Endodermal cell (in vitro differentiated cells): ENCODE measurements around the gene POLE2. TPM values are rescaled to one million over a fixed set of nuclear protein-coding genes. Genes with fewer than 3 reads are reported as not detected.

Source experiments
- DNase-seq: peaks from one replicate; pipeline ENCODE4 v3.0.0-alpha.2; 2017
- H3K27ac ChIP-seq: 2 replicates; pipeline ENCODE4 v1.5.1; 2013; ENCODE audit warnings: mild to moderate bottlenecking, low read depth, low read length, moderate library complexity
- H3K27me3 ChIP-seq: 2 replicates; pipeline ENCODE4 v1.6.1; 2013; ENCODE audit warnings: mild to moderate bottlenecking, low read length, moderate library complexity; ENCODE audit not compliant: insufficient read depth, control insufficient read depth, poor library complexity, severe bottlenecking
- H3K36me3 ChIP-seq: 2 replicates; pipeline ENCODE4 v1.7.0; 2013; ENCODE audit warnings: mild to moderate bottlenecking, low read length, moderate library complexity; ENCODE audit not compliant: control insufficient read depth, insufficient read depth
- H3K4me1 ChIP-seq: one replicate; pipeline ENCODE4 v1.7.0; 2013; ENCODE audit warnings: low read length; ENCODE audit not compliant: control insufficient read depth, insufficient read depth
- H3K4me3 ChIP-seq: 2 replicates; pipeline ENCODE4 v1.5.1; 2013; ENCODE audit warnings: mild to moderate bottlenecking, low read length, moderate library complexity
- H3K9ac ChIP-seq: 2 replicates; pipeline ENCODE4 v1.6.1; 2013; ENCODE audit warnings: mild to moderate bottlenecking, low read length, moderate library complexity; ENCODE audit not compliant: poor library complexity, severe bottlenecking; ENCODE audit errors: extremely low read depth
- H3K9me3 ChIP-seq: 2 replicates; pipeline ENCODE4 v1.6.1; 2013; ENCODE audit warnings: mild to moderate bottlenecking, low read length, moderate library complexity; ENCODE audit not compliant: control insufficient read depth
- H3K27ac Mint-ChIP-seq: 2 replicates; pipeline ENCODE4 v1.8.0; 2020; ENCODE audit warnings: mixed read lengths
- H3K27me3 Mint-ChIP-seq: 2 replicates; pipeline ENCODE4 v1.8.0; 2021; ENCODE audit warnings: mild to moderate bottlenecking, mixed read lengths; ENCODE audit not compliant: insufficient read depth
- H3K36me3 Mint-ChIP-seq: 2 replicates; pipeline ENCODE4 v1.8.0; 2020; ENCODE audit warnings: low read depth, mixed read lengths
- H3K4me1 Mint-ChIP-seq: 2 replicates; pipeline ENCODE4 v1.8.0; 2020; ENCODE audit warnings: mixed read lengths
- H3K4me3 Mint-ChIP-seq: 2 replicates; pipeline ENCODE4 v1.8.0; 2020; ENCODE audit warnings: mild to moderate bottlenecking, moderate library complexity, mixed read lengths
- H3K9me3 Mint-ChIP-seq: 2 replicates; pipeline ENCODE4 v1.8.0; 2020; ENCODE audit warnings: mild to moderate bottlenecking, mixed read lengths
- CTCF ChIP-seq: fragments of 200-600 bp; sonication (generic); conservative IDR thresholded peaks from 2 replicates; pipeline ENCODE4 v1.5.0; 2021; ENCODE audit warnings: antibody characterized with exemption, mild to moderate bottlenecking
- WGBS, 2 experiments: methylation state at CpG; one replicate each; pipeline versions ENCODE4 v1.1.5 to v1.1.7; 2013; ENCODE audit warnings: missing lambda C conversion rate in 2 of 2, mixed read lengths in 1 of 2; ENCODE audit not compliant: insufficient coverage in 1 of 2, insufficient read length in 1 of 2; 5-methylcytosine and 5-hydroxymethylcytosine counted together
- total RNA-seq, 2 donors: library from RNA; stranded (reverse); fragmentation: NEBNext Ultra II Directional in 1 of 2; extraction: Animal tissue kit (Norgen Biotek cat#: 25700) in 1 of 2; gene quantifications; 2 replicates in 1 of 2; 3 replicates in 1 of 2; pipeline ENCODE4 v1.2.1, GENCODE V29; 2021

Gene POLE2
- total RNA-seq, 2 donors from 2014 or later: 25.5 to 33.6 TPM

GRCh38 chr14:49686425-49686824 is 1.6 kb downstream of the POLE2 start:
- Mint-ChIP-seq H3K27me3 (peaks cover 8% of the 10 kb centered on the region), H3K4me1 (peaks cover 4% of the 10 kb centered on the region), H3K9me3 (no peaks in the 10 kb centered on the region), H3K4me3 (peak overlapping the region; percentile 81), H3K27ac (no peak overlapping the region), H3K36me3 (peaks cover 15% of the 10 kb centered on the region)
- Histone ChIP-seq H3K27me3 (no peaks in the 10 kb centered on the region), H3K4me1 (no peaks in the 10 kb centered on the region), H3K9me3 (no peaks in the 10 kb centered on the region), H3K36me3 (peaks cover 14% of the 10 kb centered on the region), H3K9ac (no peak overlapping the region), H3K27ac (no peak overlapping the region), H3K4me3 (peak overlapping the region; percentile 76)
- 100% methylated on average over 2 of the region's 4 CpGs; no CpG with 5 or more reads in 1 of the 2 experiments for WGBS, 2 experiments
- no peak for DNase-seq
- TF ChIP-seq CTCF: no peak

- Histone ChIP-seq H3K9me3 (no peaks in the 10 kb centered on the region), H3K9ac (no peak overlapping the region), H3K27me3 (no peaks in the 10 kb centered on the region), H3K4me1 (no peaks in the 10 kb centered on the region), H3K36me3 (peaks cover 48% of the 10 kb centered on the region), H3K27ac (no peak overlapping the region), H3K4me3 (no peak overlapping the region)
- no peaks in the 10 kb centered on the region for H3K4me1 Mint-ChIP-seq
- H3K27ac Mint-ChIP-seq: no peak overlapping the region
- 86 to 91% methylated on average over 1 to 2 of the region's 2 CpGs for WGBS, 2 experiments
- TF ChIP-seq CTCF: no peak
- no peaks in the 10 kb centered on the region for H3K9me3 Mint-ChIP-seq
- no peak for DNase-seq
- H3K4me3 Mint-ChIP-seq: no peak overlapping the region
- H3K36me3 Mint-ChIP-seq: peaks cover 61% of the 10 kb centered on the region
- H3K27me3 Mint-ChIP-seq: no peaks in the 10 kb centered on the region
Measured at GRCh38 chr14:49679271-49679670, 8.7 kb downstream of the POLE2 start.

- H3K36me3 Mint-ChIP-seq: peaks cover 65% of the 10 kb centered on the region
- Histone ChIP-seq H3K9ac (no peak overlapping the region), H3K27me3 (no peaks in the 10 kb centered on the region), H3K4me1 (no peaks in the 10 kb centered on the region), H3K27ac (no peak overlapping the region), H3K36me3 (peaks cover 56% of the 10 kb centered on the region), H3K9me3 (no peaks in the 10 kb centered on the region), H3K4me3 (no peak overlapping the region)
- no peaks in the 10 kb centered on the region for H3K27me3 Mint-ChIP-seq
- WGBS, 2 experiments: 89 to 96% methylated on average over 3 to 4 of the region's 4 CpGs
- no peak overlapping the region for H3K27ac Mint-ChIP-seq
- H3K4me3 Mint-ChIP-seq: no peak overlapping the region
- H3K4me1 Mint-ChIP-seq: no peaks in the 10 kb centered on the region
- peak; percentile 61 for DNase-seq
- peak; percentile 47 for TF ChIP-seq CTCF
- H3K9me3 Mint-ChIP-seq: no peaks in the 10 kb centered on the region
Measured at GRCh38 chr14:49677643-49678042, 10.4 kb downstream of the POLE2 start.
